SKM-1 (cell line): ENCODE results near the gene DVL1.

ENCODE experiments used
- DNase-seq: peaks from one replicate; lab custom pipeline; 2025; ENCODE audit not compliant: unreplicated experiment; lab: John Stamatoyannopoulos, UW

The DVL1 gene

GRCh38 chr1:1342061-1342562 is 7.1 kb downstream of the DVL1 start:
- DNase-seq, result no peak

- no peak for DNase-seq
These were observed 7.6 kb downstream of the DVL1 start for GRCh38 chr1:1341549-1342021.

GRCh38 chr1:1340791-1341548 is 8.2 kb downstream of the DVL1 start:
- DNase-seq, result no peak

GRCh38 chr1:1340185-1340584 is 9.0 kb downstream of the DVL1 start:
- DNase-seq, result no peak

GRCh38 chr1:1338278-1338677 is 10.9 kb downstream of the DVL1 start:
- no peak for DNase-seq

GRCh38 chr1:1337793-1338147 is 11.4 kb downstream of the DVL1 start:
- no peak for DNase-seq

GRCh38 chr1:1336931-1337792 is 12.1 kb downstream of the DVL1 start:
- DNase-seq, result no peak

GRCh38 chr1:1336446-1336845 is 12.8 kb downstream of the DVL1 start:
- no peak for DNase-seq

- DNase-seq, result no peak
These were observed 13.4 kb downstream of the DVL1 start for GRCh38 chr1:1335792-1336248.

- DNase-seq, result no peak
These were observed 13.9 kb downstream of the DVL1 start for GRCh38 chr1:1335283-1335682.

- DNase-seq, result no peak
These were observed 14.4 kb downstream of the DVL1 start for GRCh38 chr1:1334835-1335234.

- no peak for DNase-seq
These were observed 15.5 kb downstream of the DVL1 start for GRCh38 chr1:1333551-1334241.

- no peak for DNase-seq
These were observed 16.3 kb downstream of the DVL1 start for GRCh38 chr1:1332774-1333480.

GRCh38 chr1:1332031-1332755 is 17.0 kb downstream of the DVL1 start:
- DNase-seq, result no peak

GRCh38 chr1:1331068-1331965 is 17.9 kb downstream of the DVL1 start, which contains the start of gene TAS1R3:
TAS1R3 (plus strand) TSS chr1:1331280; CDS start chr1:1331346, 66 bp downstream.
- no peak for DNase-seq

GRCh38 chr1:1330366-1331067 is 18.7 kb downstream of the DVL1 start:
- DNase-seq, result no peak

GRCh38 chr1:1329304-1330210 is 19.7 kb downstream of the DVL1 start:
- DNase-seq, result no peak
